HuH-7.5 (cell line): ENCODE data around the gene AHRR.
"Not testable (repeated sequence)": the region's sequence is repeated elsewhere in the genome, so short reads cannot be mapped to it uniquely, and the experiment has no call there.

Source experiments
- DNase-seq: peaks from one replicate; pipeline ENCODE4 v3.0.0; 2011; ENCODE audit warnings: low spot score

Gene AHRR

GRCh38 chr5:306011-306805 is 15.3 kb upstream of the AHRR start:
- DNase-seq = no peak

GRCh38 chr5:307306-307705 is 14.2 kb upstream of the AHRR start:
- DNase-seq = no peak

- DNase-seq = no peak
These were observed 13.5 kb upstream of the AHRR start for GRCh38 chr5:307794-308579.

GRCh38 chr5:308672-309271 is 12.7 kb upstream of the AHRR start:
- no peak for DNase-seq

DNA sequence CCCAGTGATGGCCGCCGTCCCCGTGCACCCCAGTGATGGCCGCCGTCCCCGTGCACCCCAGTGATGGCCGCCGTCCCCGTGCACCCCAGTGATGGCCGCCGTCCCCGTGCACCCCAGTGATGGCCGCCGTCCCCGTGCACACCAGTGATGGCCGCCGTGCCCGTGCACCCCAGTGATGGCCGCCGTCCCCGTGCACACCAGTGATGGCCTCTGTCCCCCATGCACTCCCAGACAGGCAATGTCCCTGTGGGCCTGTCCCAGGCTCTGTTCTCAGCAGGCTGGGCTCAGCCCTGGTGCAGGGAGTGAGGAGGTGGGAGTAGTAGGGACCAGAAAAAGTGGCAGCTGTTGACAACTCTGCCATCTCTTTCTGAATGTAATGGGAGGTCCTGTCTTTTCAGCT is 11.7 kb upstream of the AHRR start:
- DNase-seq = not testable (repeated sequence)

GRCh38 chr5:310516-310915 is 11.0 kb upstream of the AHRR start:
- no peak for DNase-seq

DNA sequence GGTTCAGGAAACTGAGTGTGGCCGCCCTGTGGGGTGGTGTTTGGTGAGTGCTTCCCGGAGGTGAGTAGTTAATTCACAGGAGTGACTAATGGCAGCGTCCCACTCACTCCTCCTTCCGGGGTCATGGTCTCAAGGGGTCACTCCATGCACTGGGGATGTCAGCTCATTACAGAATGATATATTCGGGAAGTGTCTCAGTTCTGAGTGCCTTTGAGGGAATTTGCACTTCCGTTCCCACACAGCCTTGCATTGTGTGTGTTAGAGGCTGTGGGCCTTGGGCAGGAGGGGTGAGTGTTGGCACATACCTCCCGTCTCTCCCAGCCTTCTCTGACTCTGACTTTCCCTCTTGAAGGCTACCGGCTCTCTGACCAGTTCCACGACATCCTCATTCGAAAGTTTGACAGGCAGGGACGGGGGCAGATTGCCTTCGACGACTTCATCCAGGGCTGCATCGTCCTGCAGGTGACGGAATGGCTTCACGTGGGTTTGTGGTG is 10.5 kb upstream of the AHRR start:
- DNase-seq = no peak

GRCh38 chr5:311963-312362 is 9.6 kb upstream of the AHRR start:
- DNase-seq = no peak

GRCh38 chr5:312845-313244 is 8.7 kb upstream of the AHRR start:
- DNase-seq = no peak

DNA sequence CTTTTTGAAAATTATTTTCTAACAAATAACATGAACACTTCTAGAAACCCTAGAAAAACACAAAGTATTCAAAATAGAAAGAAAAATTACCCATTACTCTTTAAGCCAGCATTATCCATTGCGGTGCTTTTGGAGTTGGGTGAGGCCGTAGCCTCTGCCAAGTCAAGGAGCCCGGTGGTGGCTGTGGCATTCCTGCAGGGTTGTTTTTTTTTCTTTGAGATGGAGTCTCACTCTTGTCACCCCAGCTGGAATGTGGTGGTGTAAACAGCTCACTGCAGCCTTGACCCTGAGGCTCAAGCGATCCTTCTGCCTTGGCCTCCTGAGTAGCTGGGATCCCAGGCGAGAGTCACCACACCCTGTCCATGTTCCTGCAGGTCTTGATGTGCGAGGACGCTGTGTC is 8.2 kb upstream of the AHRR start:
- no peak for DNase-seq

DNA sequence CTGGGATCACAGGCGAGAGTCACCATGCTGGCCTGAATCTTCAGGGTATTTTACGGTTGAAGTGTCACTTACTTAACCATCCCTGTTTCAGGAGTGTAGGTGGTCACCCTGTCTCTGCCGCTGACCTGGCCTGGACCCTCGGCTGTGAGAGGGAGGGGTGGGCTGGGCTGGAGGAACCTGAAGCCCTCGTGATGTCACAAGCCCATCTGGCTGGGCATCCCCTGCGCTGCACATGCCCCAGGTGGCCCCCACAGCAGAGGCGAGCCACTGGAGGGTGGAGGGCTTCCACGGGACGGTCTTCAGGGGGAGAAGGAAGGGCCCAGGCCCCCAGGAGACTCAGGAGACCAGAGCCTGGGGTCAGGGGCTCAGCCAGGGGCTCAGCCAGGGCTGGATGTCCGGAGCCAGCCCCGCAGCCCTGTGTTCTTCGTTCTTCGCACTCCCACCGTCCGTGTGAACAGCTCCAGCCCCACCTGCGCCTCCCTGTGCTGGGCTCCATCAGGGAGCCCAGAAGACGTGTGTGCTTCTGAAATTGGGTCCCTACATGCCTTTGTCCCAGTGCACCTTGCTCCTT is 7.6 kb upstream of the AHRR start:
- DNase-seq = no peak

DNA sequence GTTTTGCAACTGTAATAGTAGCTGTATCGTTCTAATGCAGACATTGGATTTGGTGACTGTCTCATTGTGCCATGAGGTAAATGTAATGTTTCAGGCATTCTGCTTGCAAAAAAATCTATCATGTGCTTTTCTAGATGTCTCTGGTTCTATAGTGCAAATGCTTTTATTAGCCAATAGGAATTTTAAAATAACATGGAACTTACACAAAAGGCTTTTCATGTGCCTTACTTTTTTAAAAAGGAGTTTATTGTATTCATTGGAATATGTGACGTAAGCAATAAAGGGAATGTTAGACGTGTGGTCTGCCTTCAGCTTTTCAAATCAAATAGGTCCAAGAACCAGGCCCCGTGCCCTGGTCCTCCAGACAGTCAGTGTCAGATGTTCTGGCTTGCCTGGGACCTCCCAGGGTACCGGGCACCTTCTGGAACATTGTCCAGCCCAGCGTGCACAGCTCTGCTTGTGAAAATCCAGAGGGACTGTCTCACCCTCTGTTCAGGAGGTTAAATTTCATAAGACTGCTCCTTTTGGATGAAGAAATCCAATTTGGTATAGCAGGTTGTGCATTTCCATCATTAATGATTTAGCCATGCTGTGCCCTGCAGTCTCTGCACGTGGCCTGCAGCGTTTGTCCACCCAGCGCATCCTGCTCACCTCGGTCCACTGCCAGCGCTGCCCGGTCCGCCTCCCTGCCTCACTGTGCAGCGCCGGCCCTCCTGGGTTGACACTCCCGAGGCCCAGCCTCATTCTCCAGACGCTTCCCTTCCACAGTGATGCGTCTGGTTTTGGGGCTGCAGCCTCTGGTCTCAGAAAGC is 6.6 kb upstream of the AHRR start:
- DNase-seq = no peak

- no peak for DNase-seq
These were observed 5.9 kb upstream of the AHRR start for GRCh38 chr5:315488-316209.

- DNase-seq = no peak
These were observed 5.1 kb upstream of the AHRR start for GRCh38 chr5:316210-317085.

GRCh38 chr5:317086-317811 is 4.3 kb upstream of the AHRR start:
- DNase-seq = peak; percentile 82

- no peak for DNase-seq
These were observed 3.1 kb upstream of the AHRR start for GRCh38 chr5:318341-318897.

DNA sequence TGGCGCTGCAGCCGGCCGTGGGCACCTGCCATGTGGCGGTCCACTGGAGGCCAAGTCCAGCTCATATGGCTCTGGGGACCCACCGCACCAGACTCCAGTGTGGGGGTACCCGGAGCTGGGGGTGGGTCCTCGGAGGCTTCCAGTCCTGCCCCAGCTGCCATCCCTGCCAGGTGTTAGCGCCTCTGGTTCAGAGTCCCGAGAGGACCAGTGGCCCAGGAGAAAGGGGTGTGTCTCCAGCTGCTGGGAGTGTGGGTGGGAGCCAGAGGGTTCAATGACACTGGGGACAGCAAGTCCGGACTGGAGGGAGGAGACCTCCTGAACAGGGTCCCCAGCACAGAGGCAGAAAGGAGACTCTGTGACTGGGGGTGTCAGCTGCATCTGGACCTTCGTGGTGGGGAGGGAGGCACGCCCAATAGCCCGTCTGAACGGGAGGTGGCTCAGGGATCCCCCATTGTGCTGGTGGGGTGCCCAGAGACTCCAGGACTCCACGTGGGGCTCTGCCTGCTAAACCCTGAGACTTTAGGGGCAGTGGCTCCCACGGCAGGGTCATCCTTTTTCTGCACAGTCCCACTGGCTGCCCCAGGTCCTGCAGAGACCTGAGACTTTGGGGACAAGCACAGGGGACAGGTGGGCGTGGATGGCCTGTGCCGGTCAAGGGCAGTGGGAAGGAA is 2.4 kb upstream of the AHRR start:
- no peak for DNase-seq

GRCh38 chr5:320524-321229 is 837 bp upstream of the AHRR start:
- no peak for DNase-seq
